ENCODE results near the gene RILPL1. TPM values are rescaled to one million over a fixed set of nuclear protein-coding genes. Genes with fewer than 3 reads are reported as not detected.

The RILPL1 gene, protein sequence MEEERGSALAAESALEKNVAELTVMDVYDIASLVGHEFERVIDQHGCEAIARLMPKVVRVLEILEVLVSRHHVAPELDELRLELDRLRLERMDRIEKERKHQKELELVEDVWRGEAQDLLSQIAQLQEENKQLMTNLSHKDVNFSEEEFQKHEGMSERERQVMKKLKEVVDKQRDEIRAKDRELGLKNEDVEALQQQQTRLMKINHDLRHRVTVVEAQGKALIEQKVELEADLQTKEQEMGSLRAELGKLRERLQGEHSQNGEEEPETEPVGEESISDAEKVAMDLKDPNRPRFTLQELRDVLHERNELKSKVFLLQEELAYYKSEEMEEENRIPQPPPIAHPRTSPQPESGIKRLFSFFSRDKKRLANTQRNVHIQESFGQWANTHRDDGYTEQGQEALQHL
- 7.2 and 17.4 TPM in 2 replicates for total RNA-seq

DNA sequence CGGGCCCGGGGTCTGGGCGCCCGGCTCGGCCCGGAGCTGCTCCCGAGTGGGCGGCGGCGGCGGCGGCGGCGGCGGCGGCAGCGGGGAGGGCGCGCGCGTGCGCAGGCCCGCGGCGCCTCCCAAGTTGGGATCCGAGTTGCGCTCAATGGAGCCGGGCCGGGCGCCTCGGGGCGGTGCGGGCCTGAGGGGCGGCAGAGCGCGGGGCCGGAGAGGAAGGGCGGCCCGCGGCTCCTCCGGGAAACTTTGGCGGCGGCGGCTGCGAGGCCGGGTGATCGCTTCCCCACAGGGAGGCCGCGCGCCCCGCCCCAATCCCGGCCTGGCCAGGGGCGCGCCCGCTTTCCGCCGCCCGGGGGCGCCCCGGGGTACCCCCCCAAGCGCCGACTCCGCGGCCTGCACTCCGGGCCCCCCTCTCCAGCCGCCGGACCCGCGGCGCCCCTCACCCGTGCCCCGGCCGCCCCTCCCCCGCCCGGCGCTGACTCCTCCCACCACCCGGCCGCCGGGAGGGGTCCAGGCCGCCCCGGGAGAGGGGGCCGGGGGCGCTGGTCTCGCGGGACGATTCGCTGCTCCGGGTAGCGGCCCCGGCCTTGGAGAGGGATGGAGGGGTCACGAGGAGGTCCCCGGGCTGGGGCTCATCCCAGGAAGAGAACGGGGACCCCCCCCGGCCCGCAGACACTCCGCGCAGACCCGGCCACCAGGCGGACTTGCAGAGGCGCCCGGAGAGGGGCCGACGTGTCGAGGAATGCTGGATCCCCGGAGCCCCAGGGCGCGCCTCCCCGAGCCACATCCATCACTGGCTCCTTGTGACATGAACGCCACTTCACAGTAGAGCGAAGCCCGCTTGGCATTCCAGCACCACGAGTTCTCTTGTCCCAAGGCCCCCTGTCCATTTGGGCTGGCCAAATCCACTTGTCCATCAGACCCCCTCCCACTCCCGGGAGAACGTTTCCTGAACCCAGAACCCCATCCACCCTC lies at the start of gene RILPL1:
TSS of gene RILPL1 (minus strand) at position 48 of the 972 bp plus-strand sequence. CDS start 237 bp downstream, outside the sequence.

DNA sequence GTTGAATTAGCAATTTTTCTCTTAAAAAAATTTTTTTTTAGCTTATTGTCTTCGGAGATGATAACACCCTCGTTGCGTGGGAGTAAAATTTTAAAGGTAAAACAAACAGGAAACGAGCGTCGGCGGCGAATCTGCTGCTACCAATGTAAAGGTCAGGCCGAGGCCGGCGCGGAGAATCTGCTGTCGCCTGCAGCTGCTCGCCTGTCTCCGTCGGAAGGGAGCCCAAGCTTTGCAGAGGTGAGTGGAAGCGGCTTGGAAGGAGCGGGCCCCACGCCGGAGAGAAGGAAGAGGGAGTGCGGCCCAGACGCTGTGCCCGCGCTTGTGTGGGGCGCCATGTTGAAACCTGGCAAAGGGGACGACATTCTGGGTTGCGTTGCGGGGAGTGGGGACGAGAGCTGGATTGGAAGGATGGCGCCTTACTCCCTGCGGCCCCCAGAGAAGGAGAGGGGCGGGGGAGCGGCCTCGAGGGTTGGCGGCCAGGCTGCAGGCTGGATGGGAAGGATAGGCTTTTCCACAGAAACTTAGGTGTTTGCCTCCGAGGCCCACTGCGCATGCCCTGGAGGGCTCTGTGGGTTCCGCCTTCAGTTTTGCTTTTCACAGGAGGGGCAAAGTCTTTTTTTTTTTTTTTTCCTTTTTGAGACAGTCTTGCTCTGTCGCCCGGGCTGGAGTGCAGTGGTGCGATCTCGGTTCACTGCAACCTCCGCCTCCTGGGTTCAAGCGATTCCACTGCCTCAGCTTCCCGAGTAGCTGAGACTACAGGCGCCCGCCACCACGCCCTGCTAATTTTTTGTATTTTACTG lies 75.3 kb downstream of the RILPL1 start, which contains the start of gene SNRNP35:
TSS of gene SNRNP35 (plus strand) at position 160 of the 800 bp plus-strand sequence. CDS start 7,402 bp downstream, outside the sequence.

DNA sequence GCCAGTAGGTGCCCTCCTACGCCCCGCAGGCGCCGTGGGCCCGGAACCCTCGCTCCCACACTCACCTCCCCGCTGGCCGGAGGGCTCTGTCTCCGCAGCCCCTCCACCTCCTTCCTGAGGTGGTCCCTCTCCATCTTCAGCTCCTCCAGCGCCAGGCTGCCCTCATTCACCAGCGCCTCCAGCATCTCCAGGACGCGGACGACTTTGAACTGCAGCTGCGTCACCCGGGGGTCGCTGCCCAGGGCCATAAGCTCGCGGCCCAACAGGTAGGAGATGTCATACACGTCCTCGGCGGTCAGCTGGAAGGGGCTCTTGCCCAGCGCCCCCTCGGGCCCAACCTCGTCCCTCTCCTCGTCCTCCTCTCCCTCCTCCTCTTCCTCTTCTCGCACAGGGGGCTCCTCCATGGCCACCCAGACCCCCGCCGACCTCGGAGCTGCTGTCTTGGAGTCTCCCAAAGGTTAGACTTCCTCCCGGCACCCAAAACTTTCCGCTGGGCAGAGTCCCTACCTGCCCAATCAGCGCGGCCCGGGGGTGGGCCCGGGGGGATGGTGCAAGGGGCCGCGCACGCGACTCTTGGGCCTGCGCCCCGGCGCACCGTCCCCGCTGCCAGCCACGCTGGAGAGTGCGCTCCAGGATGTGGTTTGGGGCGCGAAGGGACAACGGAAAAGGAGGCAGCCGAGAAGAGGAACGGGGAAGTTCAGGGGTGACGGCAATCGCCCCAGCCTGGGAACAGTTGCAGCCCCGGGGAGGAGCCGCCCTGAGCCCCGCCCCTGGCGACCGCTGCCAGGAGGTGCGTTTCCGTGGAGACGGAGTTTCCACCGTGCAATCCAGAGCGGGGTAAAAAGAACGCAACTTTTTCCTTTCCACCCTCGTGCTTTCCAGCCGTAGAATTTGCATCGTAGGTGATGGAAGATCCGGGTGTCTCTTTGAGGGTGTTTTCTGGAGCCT lies 97.2 kb downstream of the RILPL1 start, which contains the start of gene RILPL2:
TSS of gene RILPL2 (minus strand) at position 668 of the 948 bp plus-strand sequence. CDS start at position 404, 264 bp downstream.

Other genes starting within 250 kb of the RILPL1 start
- 12.4 and 15.7 TPM in 2 replicates for gene SBNO1, start 168.9 kb downstream of the RILPL1 start, total RNA-seq
- gene KMT5A, start 149.6 kb downstream of the RILPL1 start, total RNA-seq, result 24.6 and 55.2 TPM in 2 replicates
- 2.3 and 3.7 TPM in 2 replicates for gene RILPL2, start 97.0 kb downstream of the RILPL1 start, total RNA-seq
- 12.2 and 18.1 TPM in 2 replicates for gene SNRNP35, start 75.6 kb downstream of the RILPL1 start, total RNA-seq
- 114 and 161 TPM in 2 replicates for gene TMED2, start 50.8 kb upstream of the RILPL1 start, total RNA-seq
- gene DDX55, start 68.4 kb upstream of the RILPL1 start, total RNA-seq, result 9.5 and 19.7 TPM in 2 replicates
- gene EIF2B1, start 100.0 kb upstream of the RILPL1 start, total RNA-seq, result 65.8 and 95.8 TPM in 2 replicates
- 24.5 and 39.8 TPM in 2 replicates for gene GTF2H3, start 100.1 kb upstream of the RILPL1 start, total RNA-seq
- gene TCTN2, start 137.4 kb upstream of the RILPL1 start, total RNA-seq, result 13.0 and 16.6 TPM in 2 replicates
- gene ATP6V0A2, start 178.6 kb upstream of the RILPL1 start, total RNA-seq, result 13.0 and 15.5 TPM in 2 replicates
- gene DNAH10, start 228.6 kb upstream of the RILPL1 start, total RNA-seq, result 0.25 TPM in 1 of 2 replicates, not detected in the other

Data from mesangial cell (primary cell).